SK-N-SH treated with all-trans-retinoic acid at 6 μM for 48 hours (cell line): ENCODE data around the gene CFTR.

Experiments used
- ATAC-seq: fragments of 200-7000 bp; cut with Tn5 transposase; 3 replicates; pipeline ENCODE4 v1.9.1; 2020; ENCODE audit warnings: mild to moderate bottlenecking, moderate library complexity
- ARNTL ChIP-seq: fragments of 450-650 bp; formaldehyde crosslinking; IDR thresholded peaks from 2 replicates; pipeline ENCODE4 v1.5.0; 2020; ENCODE audit warnings: low read depth, mild to moderate bottlenecking, moderate library complexity, borderline replicate concordance
- BACH2 ChIP-seq: fragments of 250-450 bp; sonication (Bioruptor Pico); IDR thresholded peaks from 2 replicates; pipeline ENCODE4 v1.9.0; 2021; ENCODE audit warnings: mild to moderate bottlenecking, borderline replicate concordance
- CSDC2 ChIP-seq: fragments of 250-450 bp; sonication (Bioruptor Pico); IDR thresholded peaks from 2 replicates; pipeline ENCODE4 v1.5.0; 2020; ENCODE audit warnings: mild to moderate bottlenecking, moderate library complexity
- ESRRG ChIP-seq: fragments of 250-450 bp; sonication (Bioruptor Pico); IDR thresholded peaks from 2 replicates; pipeline ENCODE4 v1.6.1; 2021; ENCODE audit warnings: mild to moderate bottlenecking
- GLIS3 ChIP-seq: fragments of 250-450 bp; sonication (Bioruptor Pico); IDR thresholded peaks from 2 replicates; pipeline ENCODE4 v1.5.0; 2020; ENCODE audit warnings: mild to moderate bottlenecking, moderate library complexity
- ISL1 ChIP-seq: fragments of 250-450 bp; sonication (Bioruptor Pico); IDR thresholded peaks from 2 replicates; pipeline ENCODE4 v2.1.2; 2022; ENCODE audit warnings: mild to moderate bottlenecking, moderate library complexity
- PPARA ChIP-seq: fragments of 250-450 bp; sonication (Bioruptor Pico); IDR thresholded peaks from 2 replicates; pipeline ENCODE4 v1.5.0; 2020; ENCODE audit warnings: mild to moderate bottlenecking, borderline replicate concordance
- RARB ChIP-seq: fragments of 250-450 bp; sonication (Bioruptor Pico); IDR thresholded peaks from 2 replicates; pipeline ENCODE4 v1.8.0; 2021; ENCODE audit warnings: mild to moderate bottlenecking, moderate library complexity
- SNAI2 ChIP-seq: fragments of 250-450 bp; sonication (Bioruptor Pico); IDR thresholded peaks from 2 replicates; pipeline ENCODE4 v1.5.0; 2020; ENCODE audit warnings: mild to moderate bottlenecking, moderate library complexity
- TCF4 ChIP-seq: fragments of 250-450 bp; sonication (Bioruptor Pico); IDR thresholded peaks from 2 replicates; pipeline ENCODE4 v1.8.0; 2021; ENCODE audit warnings: mild to moderate bottlenecking, moderate library complexity, borderline replicate concordance
- TOX ChIP-seq: fragments of 250-450 bp; sonication (Bioruptor Pico); IDR thresholded peaks from 2 replicates; pipeline ENCODE4 v1.8.0; 2021; ENCODE audit warnings: mild to moderate bottlenecking, moderate library complexity, borderline replicate concordance
- ZC3H10 ChIP-seq: fragments of 250-450 bp; sonication (Bioruptor Pico); IDR thresholded peaks from 2 replicates; pipeline ENCODE4 v1.5.1; 2021; ENCODE audit warnings: mild to moderate bottlenecking, moderate library complexity
- ZFP3 ChIP-seq: fragments of 250-450 bp; sonication (Bioruptor Pico); IDR thresholded peaks from 2 replicates; pipeline ENCODE4 v1.5.0; 2020; ENCODE audit warnings: mild to moderate bottlenecking, moderate library complexity
- ZNF565 ChIP-seq: fragments of 450-650 bp; formaldehyde crosslinking; conservative IDR thresholded peaks from 2 replicates; pipeline ENCODE4 v1.5.0; 2020; ENCODE audit warnings: low read depth, mild to moderate bottlenecking, moderate library complexity
- ZNF70 ChIP-seq: fragments of 450-650 bp; formaldehyde crosslinking; IDR thresholded peaks from 2 replicates; pipeline ENCODE4 v1.5.0; 2020; ENCODE audit warnings: mild to moderate bottlenecking, moderate library complexity
- ZNF8 ChIP-seq: fragments of 450-650 bp; formaldehyde crosslinking; IDR thresholded peaks from 2 replicates; pipeline ENCODE4 v1.5.0; 2020; ENCODE audit warnings: mild to moderate bottlenecking, moderate library complexity
- TF ChIP-seq, protein P1 (sequence below): fragments of 250-450 bp; sonication (Bioruptor Pico); IDR thresholded peaks from 2 replicates; pipeline ENCODE4 v1.5.0; 2020; ENCODE audit warnings: mild to moderate bottlenecking, moderate library complexity
- TF ChIP-seq, protein P2 (sequence below): fragments of 250-450 bp; sonication (Bioruptor Pico); IDR thresholded peaks from 2 replicates; pipeline ENCODE4 v1.5.1; 2021; ENCODE audit warnings: mild to moderate bottlenecking, moderate library complexity
- TF ChIP-seq, protein P3 (sequence below): fragments of 250-450 bp; sonication (Bioruptor Pico); IDR thresholded peaks from 2 replicates; pipeline ENCODE4 v1.8.0; 2021; ENCODE audit warnings: low read depth, mild to moderate bottlenecking, moderate library complexity, borderline replicate concordance
- TF ChIP-seq, protein P4 (sequence below): fragments of 250-450 bp; sonication (Bioruptor Pico); IDR thresholded peaks from 2 replicates; pipeline ENCODE4 v1.8.0; 2020; ENCODE audit warnings: mild to moderate bottlenecking, moderate library complexity, borderline replicate concordance
- TF ChIP-seq, protein P5 (sequence below): fragments of 250-450 bp; sonication (Bioruptor Pico); IDR thresholded peaks from 2 replicates; pipeline ENCODE4 v1.5.1; 2020; ENCODE audit warnings: low read depth, mild to moderate bottlenecking, moderate library complexity

CFTR gene

DNA sequence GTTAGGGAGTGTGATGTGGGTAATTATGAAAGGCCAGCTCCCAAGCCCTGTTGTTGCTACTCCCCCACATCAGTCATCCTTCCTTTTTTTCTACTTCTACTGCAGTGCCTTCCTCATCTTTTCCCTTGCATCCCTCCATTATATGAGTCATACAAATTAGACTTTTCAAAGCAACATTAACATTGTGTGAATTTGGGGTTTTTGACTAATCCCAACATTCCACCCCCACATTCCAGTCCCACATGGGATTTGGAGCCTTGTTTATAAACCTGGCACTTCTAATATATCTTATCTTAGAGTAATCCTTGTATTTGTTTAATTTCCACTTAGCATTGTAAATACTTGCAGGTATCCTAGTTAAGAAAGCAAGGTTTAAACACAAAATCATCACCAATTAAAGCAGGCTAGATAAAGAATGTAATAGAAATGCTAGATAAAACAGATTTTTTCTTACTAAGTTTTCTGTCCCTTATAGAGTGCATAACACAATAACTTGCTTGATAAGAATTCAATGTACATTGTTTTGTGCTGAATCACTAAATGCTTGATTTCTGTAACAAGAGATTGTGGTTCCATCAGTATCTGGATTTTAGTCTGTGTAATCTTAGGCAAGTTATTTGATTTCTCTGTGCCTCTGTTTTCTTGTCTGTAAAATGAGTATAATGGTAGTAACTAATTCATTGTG, 165.8 kb downstream of the CFTR start:
- no peak for TF ChIP-seq PPARA (CRISPR knock-in tag)
- no peak for TF ChIP-seq TCF4
- TF ChIP-seq ZNF565 (CRISPR knock-in tag): no peak
- no peak for TF ChIP-seq ARNTL (CRISPR knock-in tag)
- ATAC-seq: no peak

DNA sequence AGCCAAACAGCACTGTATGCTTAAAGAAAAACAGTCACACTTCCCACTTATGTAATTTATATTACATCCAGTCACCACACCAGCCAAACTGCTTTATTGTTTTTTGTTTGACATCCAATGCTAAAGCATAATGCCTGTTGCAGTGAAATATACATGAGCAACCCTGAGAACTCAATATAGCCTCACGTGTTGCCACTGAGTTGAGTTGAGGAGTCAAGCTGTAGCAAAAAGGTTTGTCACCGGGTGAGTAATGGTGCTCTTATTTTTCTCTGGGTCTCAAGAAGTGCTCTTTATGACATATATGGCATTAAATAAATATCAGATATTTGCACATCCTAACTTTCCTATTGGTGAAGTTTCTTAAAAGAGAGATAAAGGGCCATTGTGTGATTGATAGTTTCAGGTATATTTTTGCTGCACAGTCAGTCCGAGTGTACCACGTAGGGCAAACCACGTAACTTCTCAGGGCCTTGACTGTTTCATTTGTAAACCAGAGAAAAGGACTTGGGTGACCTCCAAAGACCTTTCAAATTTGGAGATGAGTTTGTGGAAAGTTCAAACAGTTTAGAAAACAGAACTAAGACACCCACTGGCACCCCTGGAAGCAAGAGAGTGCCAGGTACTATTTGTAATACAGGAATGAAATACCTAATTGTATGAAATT, 168.5 kb downstream of the CFTR start:
- no peak for ATAC-seq

DNA sequence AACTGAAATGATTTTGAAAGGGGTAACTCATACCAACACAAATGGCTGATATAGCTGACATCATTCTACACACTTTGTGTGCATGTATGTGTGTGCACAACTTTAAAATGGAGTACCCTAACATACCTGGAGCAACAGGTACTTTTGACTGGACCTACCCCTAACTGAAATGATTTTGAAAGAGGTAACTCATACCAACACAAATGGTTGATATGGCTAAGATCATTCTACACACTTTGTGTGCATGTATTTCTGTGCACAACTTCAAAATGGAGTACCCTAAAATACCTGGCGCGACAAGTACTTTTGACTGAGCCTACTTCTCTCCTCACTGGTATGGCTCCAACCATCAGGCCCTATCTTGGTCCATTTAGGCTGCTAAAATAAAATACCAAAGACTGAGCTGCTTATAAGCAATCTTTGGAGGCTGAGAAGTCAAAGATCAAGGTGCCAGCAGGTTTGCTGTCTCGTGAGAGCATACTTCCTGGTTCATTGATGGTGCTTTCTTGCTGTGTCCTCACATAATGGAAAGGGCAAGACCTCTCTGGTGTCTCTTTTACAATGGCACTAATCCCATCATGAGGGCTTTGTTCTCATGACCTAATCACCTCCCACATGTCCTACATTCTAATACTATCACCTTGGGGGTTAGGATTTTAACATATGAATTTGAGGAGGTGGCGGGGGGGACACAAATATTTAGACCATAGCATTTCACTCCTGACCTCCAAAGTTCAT, 173.3 kb downstream of the CFTR start:
- TF ChIP-seq, protein P1, sequence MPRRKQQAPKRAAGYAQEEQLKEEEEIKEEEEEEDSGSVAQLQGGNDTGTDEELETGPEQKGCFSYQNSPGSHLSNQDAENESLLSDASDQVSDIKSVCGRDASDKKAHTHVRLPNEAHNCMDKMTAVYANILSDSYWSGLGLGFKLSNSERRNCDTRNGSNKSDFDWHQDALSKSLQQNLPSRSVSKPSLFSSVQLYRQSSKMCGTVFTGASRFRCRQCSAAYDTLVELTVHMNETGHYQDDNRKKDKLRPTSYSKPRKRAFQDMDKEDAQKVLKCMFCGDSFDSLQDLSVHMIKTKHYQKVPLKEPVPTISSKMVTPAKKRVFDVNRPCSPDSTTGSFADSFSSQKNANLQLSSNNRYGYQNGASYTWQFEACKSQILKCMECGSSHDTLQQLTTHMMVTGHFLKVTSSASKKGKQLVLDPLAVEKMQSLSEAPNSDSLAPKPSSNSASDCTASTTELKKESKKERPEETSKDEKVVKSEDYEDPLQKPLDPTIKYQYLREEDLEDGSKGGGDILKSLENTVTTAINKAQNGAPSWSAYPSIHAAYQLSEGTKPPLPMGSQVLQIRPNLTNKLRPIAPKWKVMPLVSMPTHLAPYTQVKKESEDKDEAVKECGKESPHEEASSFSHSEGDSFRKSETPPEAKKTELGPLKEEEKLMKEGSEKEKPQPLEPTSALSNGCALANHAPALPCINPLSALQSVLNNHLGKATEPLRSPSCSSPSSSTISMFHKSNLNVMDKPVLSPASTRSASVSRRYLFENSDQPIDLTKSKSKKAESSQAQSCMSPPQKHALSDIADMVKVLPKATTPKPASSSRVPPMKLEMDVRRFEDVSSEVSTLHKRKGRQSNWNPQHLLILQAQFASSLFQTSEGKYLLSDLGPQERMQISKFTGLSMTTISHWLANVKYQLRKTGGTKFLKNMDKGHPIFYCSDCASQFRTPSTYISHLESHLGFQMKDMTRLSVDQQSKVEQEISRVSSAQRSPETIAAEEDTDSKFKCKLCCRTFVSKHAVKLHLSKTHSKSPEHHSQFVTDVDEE (CRISPR knock-in tag): no peak
- TF ChIP-seq, protein P2, sequence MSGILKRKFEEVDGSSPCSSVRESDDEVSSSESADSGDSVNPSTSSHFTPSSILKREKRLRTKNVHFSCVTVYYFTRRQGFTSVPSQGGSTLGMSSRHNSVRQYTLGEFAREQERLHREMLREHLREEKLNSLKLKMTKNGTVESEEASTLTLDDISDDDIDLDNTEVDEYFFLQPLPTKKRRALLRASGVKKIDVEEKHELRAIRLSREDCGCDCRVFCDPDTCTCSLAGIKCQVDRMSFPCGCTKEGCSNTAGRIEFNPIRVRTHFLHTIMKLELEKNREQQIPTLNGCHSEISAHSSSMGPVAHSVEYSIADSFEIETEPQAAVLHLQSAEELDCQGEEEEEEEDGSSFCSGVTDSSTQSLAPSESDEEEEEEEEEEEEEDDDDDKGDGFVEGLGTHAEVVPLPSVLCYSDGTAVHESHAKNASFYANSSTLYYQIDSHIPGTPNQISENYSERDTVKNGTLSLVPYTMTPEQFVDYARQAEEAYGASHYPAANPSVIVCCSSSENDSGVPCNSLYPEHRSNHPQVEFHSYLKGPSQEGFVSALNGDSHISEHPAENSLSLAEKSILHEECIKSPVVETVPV: no peak
- TF ChIP-seq ARNTL (CRISPR knock-in tag) (no peak), ESRRG (CRISPR knock-in tag) (no peak)
- TF ChIP-seq, protein P3, sequence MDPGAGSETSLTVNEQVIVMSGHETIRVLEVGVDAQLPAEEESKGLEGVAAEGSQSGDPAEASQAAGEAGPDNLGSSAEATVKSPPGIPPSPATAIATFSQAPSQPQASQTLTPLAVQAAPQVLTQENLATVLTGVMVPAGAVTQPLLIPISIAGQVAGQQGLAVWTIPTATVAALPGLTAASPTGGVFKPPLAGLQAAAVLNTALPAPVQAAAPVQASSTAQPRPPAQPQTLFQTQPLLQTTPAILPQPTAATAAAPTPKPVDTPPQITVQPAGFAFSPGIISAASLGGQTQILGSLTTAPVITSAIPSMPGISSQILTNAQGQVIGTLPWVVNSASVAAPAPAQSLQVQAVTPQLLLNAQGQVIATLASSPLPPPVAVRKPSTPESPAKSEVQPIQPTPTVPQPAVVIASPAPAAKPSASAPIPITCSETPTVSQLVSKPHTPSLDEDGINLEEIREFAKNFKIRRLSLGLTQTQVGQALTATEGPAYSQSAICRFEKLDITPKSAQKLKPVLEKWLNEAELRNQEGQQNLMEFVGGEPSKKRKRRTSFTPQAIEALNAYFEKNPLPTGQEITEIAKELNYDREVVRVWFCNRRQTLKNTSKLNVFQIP: no peak
- no peak for ATAC-seq

More for the DNA sequence above, 168.5 kb downstream of the CFTR start:
- TF ChIP-seq, protein P4, sequence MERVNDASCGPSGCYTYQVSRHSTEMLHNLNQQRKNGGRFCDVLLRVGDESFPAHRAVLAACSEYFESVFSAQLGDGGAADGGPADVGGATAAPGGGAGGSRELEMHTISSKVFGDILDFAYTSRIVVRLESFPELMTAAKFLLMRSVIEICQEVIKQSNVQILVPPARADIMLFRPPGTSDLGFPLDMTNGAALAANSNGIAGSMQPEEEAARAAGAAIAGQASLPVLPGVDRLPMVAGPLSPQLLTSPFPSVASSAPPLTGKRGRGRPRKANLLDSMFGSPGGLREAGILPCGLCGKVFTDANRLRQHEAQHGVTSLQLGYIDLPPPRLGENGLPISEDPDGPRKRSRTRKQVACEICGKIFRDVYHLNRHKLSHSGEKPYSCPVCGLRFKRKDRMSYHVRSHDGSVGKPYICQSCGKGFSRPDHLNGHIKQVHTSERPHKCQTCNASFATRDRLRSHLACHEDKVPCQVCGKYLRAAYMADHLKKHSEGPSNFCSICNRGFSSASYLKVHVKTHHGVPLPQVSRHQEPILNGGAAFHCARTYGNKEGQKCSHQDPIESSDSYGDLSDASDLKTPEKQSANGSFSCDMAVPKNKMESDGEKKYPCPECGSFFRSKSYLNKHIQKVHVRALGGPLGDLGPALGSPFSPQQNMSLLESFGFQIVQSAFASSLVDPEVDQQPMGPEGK: no peak
- TF ChIP-seq ARNTL (CRISPR knock-in tag) (no peak), GLIS3 (CRISPR knock-in tag) (no peak), BACH2 (CRISPR knock-in tag) (no peak), ESRRG (CRISPR knock-in tag) (no peak), ZNF70 (CRISPR knock-in tag) (no peak), TOX (CRISPR knock-in tag) (no peak), RARB (CRISPR knock-in tag) (no peak), CSDC2 (CRISPR knock-in tag) (no peak), ZC3H10 (no peak), PPARA (CRISPR knock-in tag) (no peak), ZFP3 (CRISPR knock-in tag) (no peak), ZNF565 (CRISPR knock-in tag) (no peak), ZNF8 (CRISPR knock-in tag) (no peak), ISL1 (CRISPR knock-in tag) (no peak), SNAI2 (no peak)
- TF ChIP-seq, protein P5, sequence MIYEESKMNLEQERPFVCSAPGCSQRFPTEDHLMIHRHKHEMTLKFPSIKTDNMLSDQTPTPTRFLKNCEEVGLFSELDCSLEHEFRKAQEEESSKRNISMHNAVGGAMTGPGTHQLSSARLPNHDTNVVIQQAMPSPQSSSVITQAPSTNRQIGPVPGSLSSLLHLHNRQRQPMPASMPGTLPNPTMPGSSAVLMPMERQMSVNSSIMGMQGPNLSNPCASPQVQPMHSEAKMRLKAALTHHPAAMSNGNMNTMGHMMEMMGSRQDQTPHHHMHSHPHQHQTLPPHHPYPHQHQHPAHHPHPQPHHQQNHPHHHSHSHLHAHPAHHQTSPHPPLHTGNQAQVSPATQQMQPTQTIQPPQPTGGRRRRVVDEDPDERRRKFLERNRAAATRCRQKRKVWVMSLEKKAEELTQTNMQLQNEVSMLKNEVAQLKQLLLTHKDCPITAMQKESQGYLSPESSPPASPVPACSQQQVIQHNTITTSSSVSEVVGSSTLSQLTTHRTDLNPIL (CRISPR knock-in tag): no peak
- TF ChIP-seq, protein P3: no peak
